Medulla oblongata (tissue), 1 donor: ENCODE results near the gene CMIP.
"Not testable (repeated sequence)": the region's sequence is repeated elsewhere in the genome, so short reads cannot be mapped to it uniquely, and the experiment has no call there.

ENCODE experiments used
- DNase-seq: peaks from one replicate; pipeline ENCODE4 v3.0.0-alpha.2; 2015; ENCODE audit errors: extremely low spot score

CMIP gene

DNA sequence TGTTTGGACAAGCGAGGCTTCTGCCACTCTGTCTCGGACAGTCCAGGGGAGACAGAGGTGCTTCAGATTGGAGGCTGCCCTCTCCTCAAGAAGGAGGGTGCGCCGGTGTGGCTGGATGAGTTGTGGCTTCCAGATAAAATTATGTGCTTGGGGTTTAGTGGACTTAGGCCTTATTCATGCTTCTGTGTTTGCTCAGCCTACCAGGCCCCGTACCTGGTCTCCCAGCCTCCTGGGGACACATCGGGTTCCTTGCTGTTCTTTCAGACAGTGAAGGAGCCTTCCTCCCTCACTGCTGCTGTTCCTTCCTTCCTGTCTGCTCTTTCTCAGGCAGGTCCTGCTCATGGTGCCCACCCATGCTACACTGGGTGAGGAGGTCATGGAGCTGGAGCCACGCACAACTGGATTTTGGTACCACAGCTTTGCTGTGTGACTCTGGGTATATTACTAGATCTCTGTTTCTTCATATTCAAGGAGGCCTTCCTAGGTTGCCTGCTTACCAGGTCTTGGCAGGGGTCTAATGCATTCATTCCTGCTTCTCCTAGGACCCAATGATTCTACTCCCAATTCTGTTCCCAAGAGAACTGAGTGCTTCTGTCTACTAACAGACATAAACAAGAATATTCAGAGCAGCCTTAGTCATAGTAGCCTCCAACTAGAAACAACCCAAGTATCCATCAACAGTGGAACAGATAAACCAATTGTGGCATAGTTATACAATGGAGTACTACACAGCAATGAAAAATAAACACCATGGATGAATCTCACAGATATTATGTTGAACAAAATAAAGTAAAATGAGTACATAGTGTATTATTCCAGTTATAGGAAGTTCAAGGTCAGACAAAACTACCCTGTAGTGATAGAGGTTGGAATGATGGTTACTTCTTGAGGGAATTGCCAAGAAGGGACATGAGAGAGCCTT lies 121.7 kb downstream of the CMIP start:
- no peak for DNase-seq

DNA sequence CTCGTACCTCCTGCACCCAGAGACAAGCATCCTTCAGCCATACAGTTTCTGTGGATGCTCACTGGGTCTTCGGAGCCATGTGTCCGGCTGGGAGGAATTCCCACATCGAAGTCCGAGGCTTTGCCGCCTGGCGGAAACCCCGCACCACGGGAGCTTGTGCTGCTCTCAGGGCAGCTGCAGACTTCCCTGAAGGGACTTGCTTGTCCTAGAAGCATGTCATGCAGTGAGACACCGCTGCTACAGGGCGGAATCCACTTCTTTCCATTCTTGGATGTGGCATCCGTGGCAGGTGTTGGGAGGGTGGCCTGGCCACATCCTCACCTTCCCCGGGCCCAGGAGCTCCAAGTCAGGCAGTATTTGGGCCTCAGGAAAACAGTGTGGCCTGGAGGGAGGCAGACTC lies 122.5 kb downstream of the CMIP start:
- DNase-seq: no peak

DNA sequence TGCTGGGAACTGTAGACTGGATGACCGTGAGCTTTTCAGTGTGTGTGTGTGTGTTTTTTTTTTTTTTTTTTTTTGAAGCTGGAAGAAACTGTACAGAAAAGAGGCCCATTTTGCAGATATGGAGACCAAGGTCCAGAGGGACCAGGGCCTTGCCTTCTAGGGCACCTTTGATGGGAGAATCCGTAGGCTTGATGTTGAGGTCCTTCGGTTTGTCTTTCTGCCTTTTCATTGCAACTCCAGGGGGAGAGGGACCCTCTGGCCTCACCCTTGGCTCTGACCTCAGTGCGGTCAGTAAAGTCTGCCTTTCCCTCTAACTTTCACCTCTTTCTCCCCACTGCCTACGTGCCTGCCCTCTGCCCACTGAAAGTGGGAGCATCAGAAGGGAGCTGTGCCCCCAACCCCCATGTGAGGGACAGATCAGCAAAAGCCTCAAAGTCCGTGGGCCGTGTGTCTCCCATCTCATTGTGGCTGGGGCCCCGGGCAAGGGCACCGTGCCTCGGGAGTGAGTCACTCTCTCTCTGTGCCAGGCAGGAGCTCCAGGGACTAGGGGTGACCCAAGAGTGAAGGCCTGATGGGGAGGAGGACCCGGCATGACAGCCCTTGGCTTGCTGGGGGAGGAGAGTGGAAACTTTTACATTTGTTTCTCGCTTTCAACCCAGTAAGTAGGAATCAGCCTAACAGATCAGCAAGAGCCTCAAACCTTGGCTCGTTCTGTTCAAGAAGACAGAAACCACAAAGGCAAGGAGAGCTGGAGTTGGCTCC lies 123.6 kb downstream of the CMIP start:
- peak; percentile 53 for DNase-seq

DNA sequence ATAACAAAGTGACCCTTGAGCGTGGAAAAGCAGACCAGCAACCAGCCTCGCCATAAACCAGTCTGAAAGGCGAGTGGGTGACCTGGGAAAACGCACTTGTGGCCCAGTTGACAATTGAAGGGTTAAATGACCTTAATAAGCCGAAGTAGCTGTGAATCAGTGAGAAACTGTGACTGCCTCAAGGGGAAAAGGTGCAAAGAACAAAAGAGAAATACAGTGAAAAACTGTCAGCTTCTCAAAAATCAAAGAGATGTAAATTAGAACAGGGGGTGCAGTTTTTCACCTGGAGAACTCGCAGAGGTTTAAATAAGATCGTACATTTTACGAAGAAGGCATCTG lies 124.1 kb downstream of the CMIP start:
- no peak for DNase-seq

DNA sequence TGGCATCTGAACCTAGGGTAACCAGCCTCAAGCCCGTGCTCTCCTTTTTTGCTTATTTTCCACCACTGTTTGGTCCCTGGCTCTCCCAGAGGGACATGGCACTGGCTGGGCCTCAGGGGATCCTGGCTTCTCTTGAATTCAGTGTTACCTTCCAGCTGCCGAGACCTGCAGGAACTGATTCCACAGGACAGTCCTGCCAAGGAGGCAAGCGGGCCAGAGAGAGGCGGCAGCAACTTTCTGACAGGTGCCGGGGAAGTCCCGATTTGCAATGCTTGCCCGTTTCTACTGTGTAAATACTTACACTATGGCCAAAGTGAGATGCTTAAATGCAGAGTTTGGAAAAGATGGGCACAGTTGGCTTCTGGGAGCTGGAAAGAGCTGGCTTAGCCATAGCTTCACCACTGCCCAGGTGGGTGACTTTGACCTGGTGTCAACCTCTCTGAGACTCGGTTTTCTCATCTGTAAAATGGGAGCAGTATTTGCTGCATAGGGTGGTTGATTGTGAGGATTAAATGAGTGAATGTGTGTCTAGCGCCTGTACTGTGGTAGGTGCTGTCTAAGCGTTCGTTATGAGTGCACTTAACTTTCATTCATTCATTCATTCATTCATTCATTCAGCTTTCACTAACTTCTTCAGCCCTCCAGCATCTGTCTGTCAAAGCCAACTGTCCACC lies 124.9 kb downstream of the CMIP start:
- no peak for DNase-seq

DNA sequence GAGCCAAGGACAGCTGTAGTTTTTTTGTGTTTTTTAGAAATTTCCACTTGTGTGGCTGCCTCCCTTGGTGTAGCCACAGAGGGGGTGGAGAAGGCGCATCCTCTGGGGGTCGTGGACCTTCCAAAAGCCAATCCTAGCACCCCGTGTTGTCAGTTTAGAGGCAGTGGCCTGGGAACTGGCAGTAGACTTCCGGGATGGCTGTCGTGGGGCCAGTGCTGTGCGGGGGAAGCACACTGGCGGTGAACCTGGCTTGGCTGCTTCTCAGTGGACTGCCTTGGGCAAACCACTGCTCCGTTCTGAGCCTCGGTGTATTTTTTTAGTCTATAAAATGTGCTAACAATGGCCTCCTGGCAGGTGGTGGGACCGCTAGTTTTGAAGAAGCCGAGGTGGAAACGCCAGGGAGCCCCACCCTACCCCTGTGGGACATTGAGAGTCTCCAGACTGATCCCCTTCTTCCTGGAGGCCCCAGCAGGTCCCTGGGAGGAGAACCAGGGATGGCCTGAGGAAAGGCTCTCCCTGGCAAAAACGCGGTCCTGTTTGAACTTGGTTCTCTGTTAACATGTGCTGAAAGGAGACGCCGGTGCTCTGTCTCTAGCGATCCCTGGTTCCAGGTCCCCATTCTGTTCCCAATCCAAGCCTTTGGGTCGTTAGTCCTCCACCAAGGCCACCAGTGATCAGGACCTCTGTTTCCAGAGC lies 125.7 kb downstream of the CMIP start:
- DNase-seq: no peak

DNA sequence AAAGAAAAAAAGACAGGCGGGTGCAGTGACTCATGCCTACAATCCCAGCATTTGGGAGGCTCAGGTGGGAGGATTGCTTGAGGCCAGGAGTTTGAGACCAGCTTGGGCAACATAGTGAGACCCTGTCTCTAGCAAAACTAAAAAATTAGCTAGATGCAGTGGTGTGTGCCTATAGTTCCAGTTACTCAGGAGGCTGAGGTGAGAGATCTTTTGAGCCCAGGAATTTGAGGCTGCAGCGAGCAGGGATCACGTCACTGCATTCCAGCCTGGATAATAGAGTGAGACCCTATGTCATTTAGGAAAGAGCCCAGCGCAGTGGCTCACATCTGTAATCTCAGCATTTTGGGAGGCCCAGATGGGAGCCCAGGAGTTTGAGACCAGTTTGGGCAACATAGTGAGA lies 126.6 kb downstream of the CMIP start:
- DNase-seq: no peak

DNA sequence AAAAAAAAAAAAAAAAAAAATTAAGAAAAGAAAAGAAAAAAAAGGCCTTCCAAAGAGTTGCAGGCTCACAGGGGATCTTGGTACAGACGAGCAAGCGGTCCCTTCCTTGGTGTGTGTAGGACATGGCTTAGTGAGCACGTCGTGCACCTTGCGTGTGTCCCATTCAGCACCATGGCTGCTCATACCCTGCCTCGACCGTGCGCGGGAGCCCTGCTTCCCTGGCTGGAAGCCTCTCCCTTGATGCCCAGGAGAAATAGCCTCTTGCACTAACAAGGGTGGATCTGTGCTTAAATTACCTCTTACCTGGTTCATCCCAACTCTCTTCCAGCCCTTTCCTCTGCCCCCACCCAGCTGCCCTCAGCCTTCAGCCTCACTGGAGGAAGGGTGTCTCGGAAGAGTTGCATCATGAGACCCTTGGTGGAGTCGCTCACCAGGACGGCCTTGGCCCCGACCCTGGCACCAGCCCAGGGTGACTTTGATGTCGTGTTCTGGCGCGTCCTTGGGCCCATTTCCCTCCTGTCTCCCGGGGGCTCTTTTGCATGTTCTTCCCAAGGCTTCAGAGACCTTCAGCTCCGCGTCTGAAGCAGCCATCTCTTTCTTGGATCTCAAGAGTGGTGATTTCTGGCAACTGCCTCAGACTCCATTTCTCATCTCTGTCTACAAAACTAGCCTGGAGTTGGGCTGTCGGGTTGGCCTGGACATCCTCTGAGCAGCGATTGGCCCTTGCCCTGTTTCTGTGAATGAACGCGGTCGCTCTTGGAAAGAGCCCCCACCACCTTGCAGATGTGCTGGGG lies 127.2 kb downstream of the CMIP start:
- no peak for DNase-seq

DNA sequence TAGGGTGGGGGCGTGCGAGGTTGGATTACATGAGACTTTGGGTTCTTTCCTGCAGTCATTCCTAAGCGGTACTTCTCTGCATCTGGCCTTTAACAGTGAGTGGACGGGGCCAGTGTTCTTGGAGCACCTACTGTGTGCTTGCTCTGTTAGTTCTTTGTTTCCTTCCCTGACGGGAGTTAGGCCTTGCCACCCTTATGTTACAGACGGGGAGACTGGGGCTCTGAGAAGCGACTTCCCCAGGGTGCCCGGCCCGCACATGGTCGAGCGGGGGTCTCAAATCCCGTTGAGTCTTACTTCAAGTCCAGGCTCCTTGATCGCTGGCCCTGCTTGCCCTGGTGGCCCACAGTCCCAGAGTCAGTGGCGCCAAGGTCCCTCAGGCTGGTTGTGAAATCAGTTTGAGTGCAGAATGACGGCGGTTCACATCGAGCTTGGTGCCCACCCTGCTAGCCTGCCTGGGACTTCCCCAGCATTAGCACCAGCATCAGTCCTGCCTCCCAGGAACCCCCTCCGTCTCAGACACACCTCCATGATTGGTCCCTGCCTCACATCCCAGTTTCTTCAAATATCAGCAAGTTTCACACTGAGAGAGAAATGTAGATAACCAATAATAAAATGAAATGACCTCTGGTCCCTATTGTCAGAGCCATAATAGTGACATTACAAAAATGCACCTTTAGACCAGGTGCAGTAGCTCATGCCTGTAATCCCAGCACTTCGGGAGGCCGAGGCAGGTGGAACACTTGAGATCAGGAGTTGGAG lies 128.0 kb downstream of the CMIP start:
- no peak for DNase-seq

DNA sequence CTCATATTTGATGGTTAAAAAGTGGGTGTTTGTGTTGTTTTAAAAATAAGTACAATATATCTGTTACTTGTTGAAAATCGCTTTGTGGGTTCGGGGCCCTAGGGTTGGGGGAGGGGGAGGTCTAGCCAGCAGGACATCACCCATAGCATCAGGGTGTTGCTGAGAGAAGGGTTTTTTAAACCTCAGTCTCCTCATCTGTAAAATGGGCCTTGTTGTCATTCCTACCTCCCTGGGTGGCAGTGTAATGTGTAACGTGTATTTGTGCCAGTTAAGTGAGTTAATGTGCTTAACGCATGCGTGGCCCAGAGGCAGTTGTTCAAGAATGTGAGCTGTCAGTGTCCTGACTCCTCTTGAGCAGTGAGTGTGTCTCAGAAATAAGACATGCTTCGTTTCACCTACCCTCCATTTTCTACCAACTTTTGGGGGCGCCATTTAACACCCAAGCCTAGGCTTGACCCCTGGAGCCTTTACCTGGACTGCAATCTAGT lies 129.0 kb downstream of the CMIP start:
- DNase-seq: no peak

DNA sequence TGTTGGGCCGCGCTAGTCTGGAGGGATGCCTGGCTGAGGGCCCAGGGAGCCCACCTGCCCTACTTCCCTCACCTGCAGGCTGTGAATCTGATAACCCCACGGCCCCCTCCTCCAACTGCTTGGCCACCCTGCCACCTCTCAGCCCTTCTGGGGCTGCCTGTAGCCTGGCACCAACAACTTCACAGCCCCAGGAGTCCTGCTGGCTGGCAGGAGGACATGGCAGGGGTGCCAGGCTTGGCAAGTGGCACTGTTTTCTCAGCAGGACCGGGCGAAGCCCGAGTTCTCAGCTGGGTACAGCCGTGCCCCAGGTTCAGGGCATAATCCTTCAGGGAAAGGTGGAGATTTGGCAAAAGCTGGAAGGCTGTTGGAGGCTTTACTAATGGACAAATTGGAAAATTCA lies 129.6 kb downstream of the CMIP start:
- DNase-seq: no peak

DNA sequence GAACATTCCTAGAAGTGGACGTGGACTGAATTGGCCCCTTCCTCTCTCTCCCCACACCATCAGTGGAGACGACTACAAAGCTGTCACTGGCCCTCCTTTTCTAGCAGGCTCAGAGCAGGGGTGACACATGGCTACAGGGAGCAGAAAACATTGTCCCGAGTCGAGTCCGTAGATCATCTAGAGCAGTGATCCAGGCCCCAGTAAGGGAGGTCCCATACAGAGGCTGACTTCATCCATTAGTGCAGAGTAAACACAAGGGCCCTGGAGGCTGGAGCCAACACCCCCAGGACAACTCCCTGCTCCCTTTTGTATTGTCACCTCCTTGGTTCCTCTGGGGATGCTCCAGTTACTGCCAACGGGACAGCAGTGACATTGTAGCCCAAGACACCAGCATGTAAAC lies 130.7 kb downstream of the CMIP start:
- DNase-seq: no peak

DNA sequence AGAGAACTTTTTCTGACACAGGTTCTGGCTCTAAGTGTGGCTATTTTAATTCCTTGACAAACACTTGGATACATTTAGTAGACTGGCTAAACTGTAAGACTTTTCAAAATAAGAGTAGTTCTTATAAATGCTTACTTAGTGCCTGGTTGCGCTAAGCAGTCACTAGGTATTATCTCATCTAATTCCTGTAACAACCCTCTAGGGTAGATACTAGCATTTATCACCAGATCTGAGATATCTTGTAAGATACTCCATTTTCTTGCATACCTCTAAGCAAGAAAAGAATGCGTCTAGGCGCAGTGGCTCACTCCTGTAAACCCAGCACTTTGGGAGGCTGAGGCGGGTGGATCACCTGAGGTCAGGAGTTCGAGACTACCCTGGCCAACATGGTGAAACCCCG lies 131.2 kb downstream of the CMIP start:
- DNase-seq: no peak

DNA sequence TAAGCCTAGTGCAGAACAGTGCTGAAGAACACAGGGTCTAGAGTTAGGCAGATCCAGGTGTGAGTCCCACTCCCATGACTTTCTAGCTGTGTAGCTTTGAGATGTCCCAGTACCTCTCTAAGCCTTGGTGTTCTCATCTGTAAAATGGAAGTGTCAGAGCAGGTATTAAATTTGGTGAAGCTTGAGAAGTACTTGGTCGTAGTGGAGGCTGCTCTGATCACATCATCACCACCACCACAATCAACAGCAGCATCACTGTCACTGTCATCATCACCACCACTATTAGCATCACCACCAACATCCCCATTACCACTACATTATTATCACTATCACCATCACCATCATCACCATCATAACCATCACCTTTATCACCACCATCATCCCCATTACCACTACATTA lies 132.1 kb downstream of the CMIP start:
- DNase-seq: no peak

DNA sequence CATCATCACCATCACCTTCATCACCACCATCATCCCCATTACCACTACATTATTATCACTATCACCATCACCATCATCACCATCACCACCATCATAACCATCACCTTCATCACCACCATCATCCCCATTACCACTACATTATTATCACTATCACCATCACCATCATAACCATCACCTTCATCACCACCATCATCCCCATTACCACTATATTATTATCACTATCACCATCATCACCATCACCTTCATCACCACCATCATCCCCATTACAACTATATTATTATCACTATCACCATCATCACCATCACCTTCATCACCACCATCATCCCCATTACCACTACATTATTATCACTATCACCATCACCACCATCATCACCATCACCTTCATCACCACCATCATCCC lies 132.7 kb downstream of the CMIP start:
- DNase-seq: not testable (repeated sequence)

DNA sequence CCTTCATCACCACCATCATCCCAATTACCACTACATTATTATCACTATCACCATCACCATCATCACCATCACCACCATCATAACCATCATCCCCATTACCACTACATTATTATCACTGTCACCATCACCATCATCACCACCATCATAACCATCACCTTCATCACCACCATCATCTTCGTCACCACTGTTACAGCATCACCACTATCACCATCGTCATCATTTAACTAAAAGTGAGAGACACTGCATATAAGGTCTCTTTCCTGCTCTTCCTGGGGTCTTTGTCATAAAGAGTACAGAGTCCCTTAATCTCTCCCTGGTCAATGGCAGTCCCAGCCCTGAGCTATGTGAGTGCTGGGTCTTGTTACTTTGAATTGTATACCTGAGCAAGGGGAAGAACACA lies 133.5 kb downstream of the CMIP start:
- no peak for DNase-seq

DNA sequence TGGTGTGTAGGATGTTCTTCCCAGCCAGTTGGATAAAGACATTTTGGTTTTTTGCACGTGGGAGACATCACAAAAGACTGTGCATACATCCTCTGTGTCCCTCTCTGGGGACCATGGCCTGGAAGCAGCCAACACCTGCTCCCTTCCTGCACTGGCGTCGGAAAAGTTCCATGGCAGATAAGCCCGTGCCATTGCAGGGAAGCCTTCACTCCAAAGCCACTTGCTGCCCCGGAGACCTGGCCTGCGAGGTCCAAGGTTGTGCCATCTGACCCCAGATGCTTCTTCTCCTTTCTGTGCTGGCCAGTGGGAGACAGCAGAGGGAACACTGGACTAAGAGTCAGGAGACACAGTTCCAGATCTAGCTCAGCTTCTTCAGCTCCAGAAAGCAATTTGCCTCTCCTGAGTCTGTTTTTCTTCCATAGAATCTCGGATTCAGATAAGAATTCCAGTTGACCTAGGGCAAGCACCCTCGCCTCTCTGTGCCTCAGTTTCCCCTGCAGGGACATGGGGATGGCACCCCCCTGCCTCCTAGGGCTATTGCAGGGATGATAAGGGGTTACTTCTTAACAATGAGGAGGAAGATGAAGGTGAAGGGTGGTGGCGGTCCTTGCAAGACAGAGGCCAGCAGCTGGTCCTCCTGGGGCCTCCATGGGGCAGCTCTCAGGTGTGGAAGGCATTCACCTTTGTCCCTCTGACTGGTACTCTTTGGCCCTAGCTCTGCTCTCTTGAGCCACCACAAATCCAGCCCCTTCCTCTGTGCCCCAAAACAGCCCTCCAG lies 134.2 kb downstream of the CMIP start:
- DNase-seq: no peak

DNA sequence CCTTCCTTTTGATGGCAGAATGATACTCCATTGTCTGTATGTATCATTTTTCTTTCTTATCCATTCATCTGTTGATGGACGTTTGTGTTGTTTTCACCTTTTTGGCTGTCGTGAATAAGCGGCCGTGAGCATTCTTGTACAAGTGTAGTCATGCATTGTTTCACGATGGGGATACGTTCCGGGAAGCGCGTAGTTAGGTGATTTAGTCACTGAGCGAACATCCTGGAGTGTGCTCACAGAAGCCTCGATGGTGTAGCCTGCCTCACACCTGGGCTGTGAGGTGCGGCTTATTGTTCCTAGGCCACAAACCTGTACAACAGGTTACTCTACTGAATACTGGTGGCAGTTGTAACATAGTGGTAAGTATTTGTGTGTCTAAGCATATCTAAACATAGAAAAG lies 136.5 kb downstream of the CMIP start:
- DNase-seq: no peak

DNA sequence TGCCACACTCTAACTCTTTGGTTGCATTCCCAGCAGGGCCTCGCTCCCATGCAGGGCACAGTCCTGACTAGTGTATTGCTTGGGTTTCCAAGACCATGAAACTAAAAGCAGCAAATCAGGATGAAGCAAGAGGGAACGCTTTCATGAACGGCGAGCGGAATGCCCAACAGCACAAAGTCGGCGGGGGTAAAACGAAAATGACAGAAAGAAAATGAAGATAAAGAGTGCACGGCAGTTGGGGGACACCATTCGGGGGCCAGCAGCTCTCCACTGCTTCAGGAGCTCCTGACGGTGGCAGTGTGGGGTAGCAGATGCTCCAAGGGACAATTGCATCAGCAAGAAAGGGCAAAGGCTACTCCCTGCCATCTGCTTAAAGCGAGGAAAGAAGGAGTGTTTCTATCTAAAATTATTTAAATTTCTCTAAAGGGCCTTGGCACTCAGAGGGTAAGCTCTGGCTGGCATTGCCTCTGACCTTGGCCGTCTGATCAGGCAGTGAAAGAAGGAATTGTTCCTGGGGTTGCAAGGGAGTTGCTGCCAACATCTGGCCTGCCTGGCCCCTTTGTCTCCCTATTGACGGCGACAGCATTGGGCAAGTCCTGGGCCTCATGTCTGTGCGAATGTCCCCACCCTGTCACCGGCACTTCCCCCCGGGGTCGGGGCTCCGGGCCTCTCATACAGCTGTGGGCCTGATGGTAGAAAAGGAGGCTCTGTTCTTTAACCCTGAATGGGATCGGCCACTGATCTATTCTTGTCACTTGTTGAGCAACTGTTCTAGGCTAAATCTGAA lies 138.2 kb downstream of the CMIP start:
- peak; percentile 86 for DNase-seq
